ENCODE results near the gene DNAJC3. TPM values are rescaled to one million over a fixed set of nuclear protein-coding genes. Genes with fewer than 3 reads are reported as not detected.
A peak's percentile ranks its signal among the peaks of the same experiment; 100 is the strongest.
"Not testable (repeated sequence)": the region's sequence is repeated elsewhere in the genome, so short reads cannot be mapped to it uniquely, and the experiment has no call there.

Gene DNAJC3
- total and polyA plus RNA-seq, 4 donors, result 19.4 to 51.7 (median 30.8) TPM

- H3K4me1 ChIP-seq (ENCODE audit: control insufficient read depth, insufficient read depth, low read length), result no peaks in the 10 kb centered on the region
- H3K9me3 ChIP-seq (ENCODE audit: control insufficient read depth, insufficient read depth, low read length), result no peaks in the 10 kb centered on the region
- no peaks in the 10 kb centered on the region for H3K27me3 ChIP-seq (ENCODE audit: control insufficient read depth, insufficient read depth, low read length)
- H3K27ac ChIP-seq (ENCODE audit: low read depth, low read length), result no peak overlapping the region
- H3K4me3 ChIP-seq (ENCODE audit: low read depth, low read length), result no peak overlapping the region
- no peak for DNase-seq (ENCODE audit: low read depth in 4 of 6, low spot score in 6 of 6)
- no peaks in the 10 kb centered on the region for H3K36me3 ChIP-seq (ENCODE audit: control insufficient read depth, insufficient read depth, low read length)
These were observed 17.4 kb upstream of the DNAJC3 start for GRCh38 chr13:95659500-95659899.

GRCh38 chr13:95660981-95661581, 15.9 kb upstream of the DNAJC3 start:
- DNase-seq (ENCODE audit: low read depth in 4 of 6, low spot score in 6 of 6), result peak in 2 of 6 donors; percentile 55 to 79
- H3K36me3 ChIP-seq (ENCODE audit: control insufficient read depth, insufficient read depth, low read length), result no peaks in the 10 kb centered on the region
- H3K4me3 ChIP-seq (ENCODE audit: low read depth, low read length), result no peak overlapping the region
- H3K4me1 ChIP-seq (ENCODE audit: control insufficient read depth, insufficient read depth, low read length), result no peaks in the 10 kb centered on the region
- H3K27me3 ChIP-seq (ENCODE audit: control insufficient read depth, insufficient read depth, low read length), result no peaks in the 10 kb centered on the region
- no peak overlapping the region for H3K27ac ChIP-seq (ENCODE audit: low read depth, low read length)
- H3K9me3 ChIP-seq (ENCODE audit: control insufficient read depth, insufficient read depth, low read length), result peaks cover 4% of the 10 kb centered on the region

DNA sequence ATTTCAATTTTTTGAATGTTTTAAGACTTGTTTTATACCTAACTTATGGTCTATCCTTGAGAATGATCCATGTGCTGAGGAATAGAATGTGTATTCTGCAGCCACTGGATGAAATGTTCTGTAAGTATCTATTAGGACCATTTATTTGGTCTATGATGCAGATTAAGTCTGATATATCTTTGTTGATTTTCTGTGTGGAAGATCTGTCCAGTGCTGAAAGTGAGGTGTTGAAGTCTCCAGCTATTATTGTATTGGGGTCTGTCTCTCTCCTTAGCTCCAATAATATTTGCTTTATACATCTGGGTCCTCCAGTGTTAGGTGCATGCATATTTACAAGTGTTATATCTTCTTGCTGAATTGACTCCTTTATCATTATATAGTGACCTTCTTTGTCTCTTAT, 9.7 kb upstream of the DNAJC3 start:
- H3K27ac ChIP-seq (ENCODE audit: low read depth, low read length); H3K36me3 ChIP-seq (ENCODE audit: control insufficient read depth, insufficient read depth, low read length); H3K4me1 ChIP-seq (ENCODE audit: control insufficient read depth, insufficient read depth, low read length); H3K27me3 ChIP-seq (ENCODE audit: control insufficient read depth, insufficient read depth, low read length); H3K4me3 ChIP-seq (ENCODE audit: low read depth, low read length); DNase-seq (ENCODE audit: low read depth in 4 of 6, low spot score in 6 of 6): not testable (repeated sequence)
- H3K9me3 ChIP-seq (ENCODE audit: control insufficient read depth, insufficient read depth, low read length), result peaks cover 23% of the 10 kb centered on the region

- Histone ChIP-seq H3K4me1 (ENCODE audit: control insufficient read depth, insufficient read depth, low read length) (peaks cover 4% of the 10 kb centered on the region), H3K27me3 (ENCODE audit: control insufficient read depth, insufficient read depth, low read length) (no peaks in the 10 kb centered on the region), H3K9me3 (ENCODE audit: control insufficient read depth, insufficient read depth, low read length) (peaks cover 16% of the 10 kb centered on the region), H3K4me3 (ENCODE audit: low read depth, low read length) (no peak overlapping the region), H3K27ac (ENCODE audit: low read depth, low read length) (no peak overlapping the region), H3K36me3 (ENCODE audit: control insufficient read depth, insufficient read depth, low read length) (no peaks in the 10 kb centered on the region)
- WGBS (ENCODE audit: insufficient coverage), result 80% methylated on average over 5 of the region's 5 CpGs
- peak in 1 of 6 donors; percentile 43 for DNase-seq (ENCODE audit: low read depth in 4 of 6, low spot score in 6 of 6)
These were observed 5.3 kb upstream of the DNAJC3 start for GRCh38 chr13:95671597-95671996.

DNA sequence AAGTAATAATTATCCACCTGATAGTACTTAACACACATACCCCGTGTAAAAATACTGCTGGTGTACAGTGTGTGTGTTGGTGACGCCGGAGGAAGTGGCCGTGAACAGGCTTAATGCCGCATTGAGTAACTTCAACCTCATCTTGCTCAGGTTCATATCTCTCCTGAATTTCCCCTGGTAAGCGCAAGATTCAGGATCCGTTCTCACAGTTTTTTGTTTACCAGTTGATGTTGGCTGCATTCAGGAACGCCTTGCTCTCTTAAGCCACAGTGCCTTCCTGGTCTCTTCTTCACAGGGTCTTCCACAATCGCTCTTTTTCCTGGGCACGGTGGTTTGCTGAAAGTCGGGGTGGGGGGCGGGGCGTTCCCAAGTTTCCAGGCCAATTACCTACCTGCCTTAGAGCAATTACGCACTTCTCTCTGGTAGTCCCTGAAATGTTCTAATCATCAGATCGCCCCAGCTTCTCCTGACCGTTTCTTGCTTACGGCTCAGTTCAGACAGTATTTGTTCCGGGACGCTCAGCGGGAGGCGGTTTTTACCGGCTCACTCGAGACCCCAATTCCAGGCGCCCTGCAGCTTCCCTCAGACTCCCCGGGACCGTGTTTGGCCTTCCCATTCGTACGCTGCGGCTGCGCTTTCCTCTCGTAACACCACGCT, 706 bp upstream of the DNAJC3 start:
- Histone ChIP-seq H3K36me3 (ENCODE audit: control insufficient read depth, insufficient read depth, low read length) (no peaks in the 10 kb centered on the region), H3K27ac (ENCODE audit: low read depth, low read length) (peak overlapping the region; percentile 97), H3K9me3 (ENCODE audit: control insufficient read depth, insufficient read depth, low read length) (peaks cover 9% of the 10 kb centered on the region), H3K4me1 (ENCODE audit: control insufficient read depth, insufficient read depth, low read length) (peaks cover 8% of the 10 kb centered on the region), H3K27me3 (ENCODE audit: control insufficient read depth, insufficient read depth, low read length) (no peaks in the 10 kb centered on the region), H3K4me3 (ENCODE audit: low read depth, low read length) (peak overlapping the region; percentile 92)
- peak in 2 of 6 donors; percentile 56 to 80 for DNase-seq (ENCODE audit: low read depth in 4 of 6, low spot score in 6 of 6)
- under 1% methylated on average over 28 of the region's 32 CpGs for WGBS (ENCODE audit: insufficient coverage)

GRCh38 chr13:95677564-95678266, 776 bp downstream of the DNAJC3 start:
- Histone ChIP-seq H3K27me3 (ENCODE audit: control insufficient read depth, insufficient read depth, low read length) (no peaks in the 10 kb centered on the region), H3K4me3 (ENCODE audit: low read depth, low read length) (peak overlapping the region; percentile 92), H3K4me1 (ENCODE audit: control insufficient read depth, insufficient read depth, low read length) (peaks cover 8% of the 10 kb centered on the region), H3K9me3 (ENCODE audit: control insufficient read depth, insufficient read depth, low read length) (no peaks in the 10 kb centered on the region), H3K36me3 (ENCODE audit: control insufficient read depth, insufficient read depth, low read length) (no peaks in the 10 kb centered on the region), H3K27ac (ENCODE audit: low read depth, low read length) (peak overlapping the region; percentile 94)
- 0% methylated on average over 20 of the region's 30 CpGs for whole genome bisulfite sequencing (ENCODE audit: insufficient coverage)
- DNase-seq (ENCODE audit: low read depth in 4 of 6, low spot score in 6 of 6), result peak in 3 of 6 donors; percentile 11 to 32 (median 31)

DNA sequence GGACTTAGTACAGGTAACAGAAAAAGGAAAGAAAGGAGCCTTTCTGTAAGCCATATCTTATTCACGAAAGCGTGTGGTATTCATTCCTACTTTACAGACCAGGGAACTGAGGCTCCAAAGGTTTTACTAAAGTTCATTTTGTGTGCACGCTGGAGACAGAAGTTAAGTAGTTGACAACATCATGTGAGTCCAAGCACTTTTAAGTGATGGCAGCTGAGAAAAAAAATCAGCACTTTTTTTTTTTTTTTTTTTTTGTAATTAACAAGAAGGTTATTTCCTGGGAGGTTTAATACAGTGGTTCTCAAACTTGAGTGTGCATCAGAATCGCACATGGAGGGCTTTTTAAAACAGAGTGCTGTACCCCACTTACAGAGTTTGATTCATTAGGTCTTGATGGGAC, 2.0 kb downstream of the DNAJC3 start:
- 100% methylated on average over 1 of the region's 4 CpGs for WGBS (ENCODE audit: insufficient coverage)
- Histone ChIP-seq H3K27ac (ENCODE audit: low read depth, low read length) (no peak overlapping the region), H3K4me3 (ENCODE audit: low read depth, low read length) (no peak overlapping the region)

GRCh38 chr13:95679722-95680121, 2.8 kb downstream of the DNAJC3 start:
- no peak for DNase-seq (ENCODE audit: low read depth in 4 of 6, low spot score in 6 of 6)
- Histone ChIP-seq H3K9me3 (ENCODE audit: control insufficient read depth, insufficient read depth, low read length) (peaks cover 2% of the 10 kb centered on the region), H3K4me1 (ENCODE audit: control insufficient read depth, insufficient read depth, low read length) (peaks cover 12% of the 10 kb centered on the region), H3K27ac (ENCODE audit: low read depth, low read length) (no peak overlapping the region), H3K27me3 (ENCODE audit: control insufficient read depth, insufficient read depth, low read length) (no peaks in the 10 kb centered on the region), H3K36me3 (ENCODE audit: control insufficient read depth, insufficient read depth, low read length) (no peaks in the 10 kb centered on the region), H3K4me3 (ENCODE audit: low read depth, low read length) (no peak overlapping the region)
- WGBS (ENCODE audit: insufficient coverage), result no CpG with 5 or more reads among the region's 2 CpGs

More for the DNA sequence above, 2.0 kb downstream of the DNAJC3 start:
- Histone ChIP-seq H3K36me3 (ENCODE audit: control insufficient read depth, insufficient read depth, low read length) (no peaks in the 10 kb centered on the region), H3K4me1 (ENCODE audit: control insufficient read depth, insufficient read depth, low read length) (peaks cover 8% of the 10 kb centered on the region), H3K27me3 (ENCODE audit: control insufficient read depth, insufficient read depth, low read length) (no peaks in the 10 kb centered on the region), H3K9me3 (ENCODE audit: control insufficient read depth, insufficient read depth, low read length) (no peaks in the 10 kb centered on the region)
- no peak for DNase-seq (ENCODE audit: low read depth in 4 of 6, low spot score in 6 of 6)

DNA sequence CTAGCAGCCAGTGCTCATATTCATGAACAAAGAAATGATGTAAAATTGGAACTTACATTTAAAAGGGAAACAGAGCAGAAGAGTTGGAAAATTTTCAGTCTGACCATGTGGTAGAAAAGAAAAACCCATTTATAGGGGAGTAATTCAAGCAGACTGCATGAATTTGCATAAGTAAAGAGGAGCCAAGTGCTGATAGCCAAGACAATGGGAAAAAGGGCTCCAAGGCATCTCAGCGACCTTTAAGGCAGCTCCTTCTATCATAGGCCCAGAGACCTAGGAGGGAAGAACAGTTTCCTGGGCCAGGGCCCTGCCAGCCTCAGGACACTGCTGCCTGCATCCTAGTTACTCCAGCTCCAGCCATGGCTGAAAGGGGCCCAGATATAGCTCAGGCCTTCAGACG, 7.5 kb downstream of the DNAJC3 start:
- peaks cover 7% of the 10 kb centered on the region for H3K4me1 ChIP-seq (ENCODE audit: control insufficient read depth, insufficient read depth, low read length)
- H3K27ac ChIP-seq (ENCODE audit: low read depth, low read length), result no peak overlapping the region
- no peak overlapping the region for H3K4me3 ChIP-seq (ENCODE audit: low read depth, low read length)
- no peak for DNase-seq (ENCODE audit: low read depth in 4 of 6, low spot score in 6 of 6)
- no peaks in the 10 kb centered on the region for H3K36me3 ChIP-seq (ENCODE audit: control insufficient read depth, insufficient read depth, low read length)
- WGBS (ENCODE audit: insufficient coverage), result 58% methylated on average over 2 of the region's 2 CpGs
- peaks cover 7% of the 10 kb centered on the region for H3K9me3 ChIP-seq (ENCODE audit: control insufficient read depth, insufficient read depth, low read length)
- H3K27me3 ChIP-seq (ENCODE audit: control insufficient read depth, insufficient read depth, low read length), result no peaks in the 10 kb centered on the region

DNA sequence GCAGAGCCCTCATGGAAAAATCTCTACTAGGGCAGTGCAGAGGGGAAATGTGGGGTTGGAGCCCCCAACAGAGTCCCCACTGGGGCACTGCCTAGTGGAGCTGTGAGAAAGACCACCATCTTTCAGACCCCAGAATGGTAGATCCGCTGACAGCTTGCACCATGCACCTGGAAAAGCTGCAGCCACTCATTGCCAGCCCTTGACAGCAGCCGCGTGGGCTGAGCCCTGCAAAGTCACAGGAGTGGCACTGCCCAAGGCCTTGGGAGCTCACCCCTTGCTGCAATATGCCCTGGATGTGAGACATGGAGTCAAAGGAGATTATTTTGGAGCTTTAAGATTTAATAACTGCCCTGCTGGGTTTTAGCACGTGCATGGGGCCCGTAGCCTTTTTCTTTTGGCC, 8.0 kb downstream of the DNAJC3 start:
- H3K4me3 ChIP-seq (ENCODE audit: low read depth, low read length); H3K27ac ChIP-seq (ENCODE audit: low read depth, low read length); DNase-seq (ENCODE audit: low read depth in 4 of 6, low spot score in 6 of 6); H3K4me1 ChIP-seq (ENCODE audit: control insufficient read depth, insufficient read depth, low read length); H3K27me3 ChIP-seq (ENCODE audit: control insufficient read depth, insufficient read depth, low read length); H3K9me3 ChIP-seq (ENCODE audit: control insufficient read depth, insufficient read depth, low read length); H3K36me3 ChIP-seq (ENCODE audit: control insufficient read depth, insufficient read depth, low read length): not testable (repeated sequence)
- 100% methylated on average over 3 of the region's 5 CpGs for WGBS (ENCODE audit: insufficient coverage)
